Erythroblast (primary cell): Measurements from ENCODE around the gene DIAPH3.

Source experiments
- GATA1 ChIP-seq: IDR thresholded peaks from 2 replicates; pipeline ENCODE4 v1.6.1; 2011; ENCODE audit warnings: low read depth, mild to moderate bottlenecking, control low read depth, low read length, moderate library complexity
- POLR2A ChIP-seq: IDR thresholded peaks from 2 replicates; pipeline ENCODE4 v1.6.1; 2011; ENCODE audit warnings: mild to moderate bottlenecking, low read length

GRCh38 chr13:59915252-59915651, 248.5 kb downstream of the DIAPH3 start:
- TF ChIP-seq POLR2A = no peak
- no peak for TF ChIP-seq GATA1
